H9 (cell line): ENCODE results near the gene FARS2. TPM values are rescaled to one million over a fixed set of nuclear protein-coding genes. Genes with fewer than 3 reads are reported as not detected.

Experiments used
- DNase-seq: peaks from one replicate; pipeline ENCODE4 v3.0.0-alpha.2; 2017
- H2AFZ ChIP-seq: one replicate; pipeline ENCODE4 v1.6.1; 2013; ENCODE audit warnings: mild to moderate bottlenecking, low read length, control low read depth, moderate library complexity
- H2AK5ac ChIP-seq: 2 replicates; pipeline ENCODE4 v1.6.1; 2013; ENCODE audit warnings: low read length, control low read depth, mixed read lengths; ENCODE audit not compliant: insufficient read length
- H2BK120ac ChIP-seq: one replicate; pipeline ENCODE4 v1.6.1; 2013; ENCODE audit warnings: low read depth, mild to moderate bottlenecking, low read length, control low read depth, inconsistent platforms; ENCODE audit not compliant: poor library complexity, severe bottlenecking
- H2BK12ac ChIP-seq: 2 replicates; pipeline ENCODE4 v1.6.1; 2013; ENCODE audit warnings: low read length, control low read depth, mixed read lengths, low read depth; ENCODE audit not compliant: insufficient read length
- H2BK15ac ChIP-seq: 2 replicates; pipeline ENCODE4 v1.6.1; 2013; ENCODE audit warnings: low read depth, low read length, control low read depth
- H2BK20ac ChIP-seq: one replicate; pipeline ENCODE4 v1.6.1; 2013; ENCODE audit warnings: low read depth, mild to moderate bottlenecking, low read length, control low read depth, inconsistent platforms; ENCODE audit not compliant: poor library complexity, severe bottlenecking
- H2BK5ac ChIP-seq: 2 replicates; pipeline ENCODE4 v1.6.1; 2013; ENCODE audit warnings: low read length, control low read depth, mixed read lengths; ENCODE audit not compliant: insufficient read length
- H3K14ac ChIP-seq: 2 replicates; pipeline ENCODE4 v1.6.1; 2013; ENCODE audit warnings: low read length, control low read depth; ENCODE audit not compliant: insufficient read depth
- H3K18ac ChIP-seq: 2 replicates; pipeline ENCODE4 v1.6.1; 2013; ENCODE audit warnings: low read depth, mild to moderate bottlenecking, mixed read lengths, low read length, control low read depth; ENCODE audit not compliant: insufficient read length
- H3K23ac ChIP-seq: 2 replicates; pipeline ENCODE4 v1.6.1; 2013; ENCODE audit warnings: low read length, control low read depth, mixed read lengths, low read depth; ENCODE audit not compliant: insufficient read length
- H3K23me2 ChIP-seq: 2 replicates; pipeline ENCODE4 v1.6.1; 2013; ENCODE audit warnings: low read depth, mild to moderate bottlenecking, mixed read lengths, low read length, control low read depth; ENCODE audit not compliant: insufficient read length, poor library complexity, severe bottlenecking
- H3K27ac ChIP-seq: 2 replicates; pipeline ENCODE4 v1.5.1; 2013; ENCODE audit warnings: low read length, control low read depth, mixed read lengths, low read depth; ENCODE audit not compliant: insufficient read length
- H3K27me3 ChIP-seq: 2 replicates; pipeline ENCODE4 v1.6.1; 2013; ENCODE audit warnings: low read length, control low read depth, inconsistent platforms; ENCODE audit not compliant: insufficient read depth
- H3K4ac ChIP-seq: 2 replicates; pipeline ENCODE4 v1.6.1; 2013; ENCODE audit warnings: low read depth, mild to moderate bottlenecking, control low read depth, inconsistent platforms, low read length, moderate library complexity
- H3K4me1 ChIP-seq: 2 replicates; pipeline ENCODE4 v1.6.1; 2013; ENCODE audit warnings: low read length, control low read depth, inconsistent platforms; ENCODE audit not compliant: insufficient read depth
- H3K4me2 ChIP-seq: 2 replicates; pipeline ENCODE4 v1.6.1; 2013; ENCODE audit warnings: low read length, control low read depth, mixed read lengths; ENCODE audit not compliant: insufficient read length, insufficient read depth
- H3K56ac ChIP-seq: 2 replicates; pipeline ENCODE4 v1.6.1; 2013; ENCODE audit warnings: low read depth, mild to moderate bottlenecking, mixed read lengths, low read length, control low read depth; ENCODE audit not compliant: insufficient read length
- H3K79me1 ChIP-seq: 2 replicates; pipeline ENCODE4 v1.6.1; 2013; ENCODE audit warnings: low read depth, mild to moderate bottlenecking, moderate library complexity, low read length, control low read depth, inconsistent platforms; ENCODE audit not compliant: insufficient read depth, poor library complexity, severe bottlenecking
- H3K79me2 ChIP-seq: 2 replicates; pipeline ENCODE4 v1.6.1; 2013; ENCODE audit warnings: low read length, control low read depth, inconsistent platforms; ENCODE audit not compliant: insufficient read depth
- H3K9ac ChIP-seq: 2 replicates; pipeline ENCODE4 v1.6.1; 2013; ENCODE audit warnings: low read length, control low read depth, mixed read lengths; ENCODE audit not compliant: insufficient read length; ENCODE audit errors: extremely low read depth
- H3K9me3 ChIP-seq: one replicate; pipeline ENCODE4 v1.6.1; 2013; ENCODE audit warnings: low read depth, low read length, inconsistent platforms; ENCODE audit not compliant: control insufficient read depth
- H3T11ph ChIP-seq: one replicate; pipeline ENCODE4 v1.6.1; 2013; ENCODE audit warnings: mild to moderate bottlenecking, low read length, control low read depth, inconsistent platforms
- H4K20me1 ChIP-seq: one replicate; pipeline ENCODE4 v1.6.1; 2013; ENCODE audit not compliant: control insufficient read depth, insufficient read length, insufficient read depth
- H4K5ac ChIP-seq: 2 replicates; pipeline ENCODE4 v1.6.1; 2013; ENCODE audit warnings: low read depth, mild to moderate bottlenecking, mixed read lengths, low read length, control low read depth; ENCODE audit not compliant: insufficient read length
- H4K8ac ChIP-seq: replicated peaks from 2 replicates; pipeline ENCODE4 v1.6.1; 2013; ENCODE audit warnings: low read length, control low read depth, mixed read lengths, low read depth; ENCODE audit not compliant: insufficient read length
- H4K91ac ChIP-seq: 2 replicates; pipeline ENCODE4 v1.6.1; 2013; ENCODE audit warnings: low read depth, mild to moderate bottlenecking, moderate library complexity, mixed read lengths, low read length, control low read depth; ENCODE audit not compliant: insufficient read length
- H3K27ac Mint-ChIP-seq, 3 experiments: 2 replicates in 2 of 3; 3 replicates in 1 of 3; pipeline ENCODE4 v1.8.0; 2020 to 2021; ENCODE audit warnings: mixed read lengths in 3 of 3, mild to moderate bottlenecking in 1 of 3, moderate library complexity in 1 of 3
- H3K27me3 Mint-ChIP-seq: 2 replicates; pipeline ENCODE4 v1.8.0; 2021; ENCODE audit warnings: low read depth, mild to moderate bottlenecking, moderate library complexity, mixed read lengths
- H3K36me3 Mint-ChIP-seq, 3 experiments: 2 replicates in 2 of 3; 3 replicates in 1 of 3; pipeline ENCODE4 v1.8.0; 2020 to 2021; ENCODE audit warnings: low read depth in 3 of 3, mixed read lengths in 3 of 3; ENCODE audit not compliant: insufficient read depth in 1 of 3
- H3K4me1 Mint-ChIP-seq, 2 experiments: 2 replicates each; pipeline ENCODE4 v1.8.0; 2020; ENCODE audit warnings: mixed read lengths in 2 of 2
- H3K4me3 Mint-ChIP-seq, 2 experiments: 2 replicates in 1 of 2; 3 replicates in 1 of 2; pipeline ENCODE4 v1.8.0; 2020 to 2021; ENCODE audit warnings: mild to moderate bottlenecking in 2 of 2, mixed read lengths in 2 of 2, moderate library complexity in 1 of 2
- H3K9me3 Mint-ChIP-seq, 2 experiments: 2 replicates in 1 of 2; 3 replicates in 1 of 2; pipeline ENCODE4 v1.8.0; 2020; ENCODE audit warnings: mild to moderate bottlenecking in 2 of 2, mixed read lengths in 2 of 2, moderate library complexity in 1 of 2
- WGBS: extraction: QIAGEN DNeasy Blood & Tissue Kit; methylation state at CpG from one replicate; pipeline ENCODE4 v1.1.7; 2013; ENCODE audit warnings: missing lambda C conversion rate, low lambda C conversion rate, mixed read lengths; ENCODE audit not compliant: insufficient read length; ENCODE audit errors: extremely low coverage; 5-methylcytosine and 5-hydroxymethylcytosine counted together
- total RNA-seq: library from RNA; stranded (reverse); gene quantifications from 2 replicates; pipeline ENCODE4 v1.2.1, GENCODE V29; 2021
- TF ChIP-seq, protein P1 (sequence below): fragments of 200-600 bp; sonication (generic); conservative IDR thresholded peaks from 3 replicates; pipeline ENCODE4 v1.8.0; 2021; ENCODE audit warnings: antibody characterized with exemption, mild to moderate bottlenecking

Gene FARS2
- total RNA-seq, 1 experiment from 2014 or later, result 8.5 TPM

DNA sequence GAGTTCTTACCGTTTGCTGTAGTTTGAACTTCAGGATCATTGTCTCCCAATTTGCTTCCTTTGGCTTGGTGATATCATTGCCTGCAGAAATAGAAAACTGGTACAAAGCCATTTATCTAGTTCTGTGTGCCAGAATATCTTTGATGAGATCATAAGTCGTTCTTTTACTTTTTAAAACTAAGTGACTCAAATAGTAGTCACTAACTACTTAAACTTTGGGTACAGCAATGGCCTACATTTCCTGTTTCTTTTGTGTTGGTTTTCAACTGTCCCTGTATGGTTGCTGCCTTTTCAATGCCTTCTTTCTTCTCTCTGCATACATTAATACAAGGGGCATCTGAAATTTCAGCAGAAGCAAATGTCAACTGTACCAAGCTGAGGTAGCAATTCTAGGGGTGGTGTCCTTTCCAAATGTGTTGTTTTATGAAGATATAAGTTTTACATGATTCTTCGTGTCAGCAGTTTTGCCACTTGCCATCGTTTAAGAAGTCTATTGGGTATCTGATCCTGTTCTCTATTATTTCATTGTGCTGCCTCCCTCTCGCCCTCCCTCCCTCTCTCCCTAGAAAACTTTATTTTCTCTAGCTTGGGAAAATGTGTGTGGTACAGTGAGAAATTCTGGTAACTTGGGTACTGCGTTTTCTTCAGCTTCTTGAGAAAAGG lies 238.5 kb downstream of the FARS2 start:
- H3K27ac ChIP-seq, result no peak overlapping the region

More for the DNA sequence above, 238.5 kb downstream of the FARS2 start:
- Histone ChIP-seq H3K4ac (no peak overlapping the region), H3K4me1 (peaks cover 5% of the 10 kb centered on the region; the same call in 1 of the 2 replicates), H4K20me1 (no peaks in the 10 kb centered on the region), H2BK5ac (no peak overlapping the region), H4K5ac (no peak overlapping the region), H2BK15ac (no peak overlapping the region), H3K79me1 (no peaks in the 10 kb centered on the region), H4K8ac (no peak overlapping the region), H3K27me3 (no peaks in the 10 kb centered on the region), H3K9me3 (no peaks in the 10 kb centered on the region), H3K18ac (no peak overlapping the region), H3K4me2 (no peak overlapping the region), H2BK120ac (no peak overlapping the region), H2AK5ac (no peak overlapping the region), H3K56ac (no peak overlapping the region), H4K91ac (no peak overlapping the region), H3K14ac (no peak overlapping the region), H2AFZ (no peak overlapping the region), H3T11ph (no peak overlapping the region), H3K23ac (no peak overlapping the region), H2BK12ac (no peak overlapping the region), H2BK20ac (no peak overlapping the region), H3K79me2 (no peaks in the 10 kb centered on the region), H3K9ac (no peak overlapping the region), H3K23me2 (no peaks in the 10 kb centered on the region)
- no peak overlapping the region for H3K4me3 Mint-ChIP-seq
- no peaks in the 10 kb centered on the region for H3K9me3 Mint-ChIP-seq
- no peaks in the 10 kb centered on the region for H3K27me3 Mint-ChIP-seq
- H3K27ac Mint-ChIP-seq, result peak overlapping the region in 1 of 3 experiments; percentile 66; a peak in 2 of 7 replicates
- TF ChIP-seq, protein P1, sequence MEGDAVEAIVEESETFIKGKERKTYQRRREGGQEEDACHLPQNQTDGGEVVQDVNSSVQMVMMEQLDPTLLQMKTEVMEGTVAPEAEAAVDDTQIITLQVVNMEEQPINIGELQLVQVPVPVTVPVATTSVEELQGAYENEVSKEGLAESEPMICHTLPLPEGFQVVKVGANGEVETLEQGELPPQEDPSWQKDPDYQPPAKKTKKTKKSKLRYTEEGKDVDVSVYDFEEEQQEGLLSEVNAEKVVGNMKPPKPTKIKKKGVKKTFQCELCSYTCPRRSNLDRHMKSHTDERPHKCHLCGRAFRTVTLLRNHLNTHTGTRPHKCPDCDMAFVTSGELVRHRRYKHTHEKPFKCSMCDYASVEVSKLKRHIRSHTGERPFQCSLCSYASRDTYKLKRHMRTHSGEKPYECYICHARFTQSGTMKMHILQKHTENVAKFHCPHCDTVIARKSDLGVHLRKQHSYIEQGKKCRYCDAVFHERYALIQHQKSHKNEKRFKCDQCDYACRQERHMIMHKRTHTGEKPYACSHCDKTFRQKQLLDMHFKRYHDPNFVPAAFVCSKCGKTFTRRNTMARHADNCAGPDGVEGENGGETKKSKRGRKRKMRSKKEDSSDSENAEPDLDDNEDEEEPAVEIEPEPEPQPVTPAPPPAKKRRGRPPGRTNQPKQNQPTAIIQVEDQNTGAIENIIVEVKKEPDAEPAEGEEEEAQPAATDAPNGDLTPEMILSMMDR, result no peak
- no peaks in the 10 kb centered on the region for H3K36me3 Mint-ChIP-seq
- no CpG with 5 or more reads among the region's 6 CpGs for WGBS
- H3K4me1 Mint-ChIP-seq, result peaks cover 18 to 25% of the 10 kb centered on the region in 2 experiments
- DNase-seq, result no peak
